ENCODE results near the gene SMYD3.

DNA sequence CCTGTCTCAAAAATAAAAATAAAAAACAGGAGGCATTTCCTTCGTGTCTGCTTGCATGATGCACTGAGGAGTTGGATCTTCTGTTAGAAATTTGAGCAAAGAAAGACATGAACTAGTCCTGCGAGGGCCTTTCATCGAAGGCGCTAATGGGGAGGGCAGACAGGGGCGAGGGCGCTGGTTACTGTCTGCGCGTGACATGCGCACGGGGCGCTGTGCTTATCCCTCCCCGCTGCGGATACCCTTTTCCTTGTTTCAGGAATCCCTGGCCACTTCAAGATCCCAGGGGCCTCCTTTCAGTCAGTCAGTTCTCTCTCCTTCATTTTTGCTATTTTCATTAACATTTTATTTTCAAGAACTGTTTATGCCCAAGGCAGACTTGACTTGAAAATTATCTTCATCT is 806.4 kb downstream of the SMYD3 start:
- TF ChIP-seq, protein P1, sequence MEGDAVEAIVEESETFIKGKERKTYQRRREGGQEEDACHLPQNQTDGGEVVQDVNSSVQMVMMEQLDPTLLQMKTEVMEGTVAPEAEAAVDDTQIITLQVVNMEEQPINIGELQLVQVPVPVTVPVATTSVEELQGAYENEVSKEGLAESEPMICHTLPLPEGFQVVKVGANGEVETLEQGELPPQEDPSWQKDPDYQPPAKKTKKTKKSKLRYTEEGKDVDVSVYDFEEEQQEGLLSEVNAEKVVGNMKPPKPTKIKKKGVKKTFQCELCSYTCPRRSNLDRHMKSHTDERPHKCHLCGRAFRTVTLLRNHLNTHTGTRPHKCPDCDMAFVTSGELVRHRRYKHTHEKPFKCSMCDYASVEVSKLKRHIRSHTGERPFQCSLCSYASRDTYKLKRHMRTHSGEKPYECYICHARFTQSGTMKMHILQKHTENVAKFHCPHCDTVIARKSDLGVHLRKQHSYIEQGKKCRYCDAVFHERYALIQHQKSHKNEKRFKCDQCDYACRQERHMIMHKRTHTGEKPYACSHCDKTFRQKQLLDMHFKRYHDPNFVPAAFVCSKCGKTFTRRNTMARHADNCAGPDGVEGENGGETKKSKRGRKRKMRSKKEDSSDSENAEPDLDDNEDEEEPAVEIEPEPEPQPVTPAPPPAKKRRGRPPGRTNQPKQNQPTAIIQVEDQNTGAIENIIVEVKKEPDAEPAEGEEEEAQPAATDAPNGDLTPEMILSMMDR (conservative IDR thresholded peaks at IDR 0.05; ENCODE audit: low read depth, low read length), result no peak
- no peak for TF ChIP-seq POLR2A (IDR thresholded peaks at IDR 0.05; ENCODE audit: low read depth, low read length)
- TF ChIP-seq CEBPB (IDR thresholded peaks at IDR 0.05; ENCODE audit: low read depth, low read length), result no peak
- TF ChIP-seq RCOR1 (IDR thresholded peaks at IDR 0.05; ENCODE audit: insufficient replicate concordance, low read length), result no peak
- no peak for TF ChIP-seq RAD21 (IDR thresholded peaks at IDR 0.05; ENCODE audit: low read length)
- TF ChIP-seq, protein P2, sequence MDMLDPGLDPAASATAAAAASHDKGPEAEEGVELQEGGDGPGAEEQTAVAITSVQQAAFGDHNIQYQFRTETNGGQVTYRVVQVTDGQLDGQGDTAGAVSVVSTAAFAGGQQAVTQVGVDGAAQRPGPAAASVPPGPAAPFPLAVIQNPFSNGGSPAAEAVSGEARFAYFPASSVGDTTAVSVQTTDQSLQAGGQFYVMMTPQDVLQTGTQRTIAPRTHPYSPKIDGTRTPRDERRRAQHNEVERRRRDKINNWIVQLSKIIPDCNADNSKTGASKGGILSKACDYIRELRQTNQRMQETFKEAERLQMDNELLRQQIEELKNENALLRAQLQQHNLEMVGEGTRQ (IDR thresholded peaks at IDR 0.05; ENCODE audit: low read depth, low read length), result no peak
- no peak for TF ChIP-seq MAZ (IDR thresholded peaks at IDR 0.05; ENCODE audit: borderline replicate concordance, low read depth, low read length)
- no peak for TF ChIP-seq RFX5 (IDR thresholded peaks at IDR 0.05; ENCODE audit: low read depth, low read length)
- TF ChIP-seq SMC3 (IDR thresholded peaks at IDR 0.05; ENCODE audit: low read depth, low read length), result no peak
- TF ChIP-seq MAFK (IDR thresholded peaks at IDR 0.05; ENCODE audit: low read depth, low read length), result no peak
- no peak for TF ChIP-seq MXI1 (IDR thresholded peaks at IDR 0.05; ENCODE audit: borderline replicate concordance, low read depth, low read length)
